Activated B cell treated with CpG ODN at 0.5 μM for 24 hours (primary cell): ENCODE measurements around the gene COL11A1. TPM values are rescaled to one million over a fixed set of nuclear protein-coding genes. Genes with fewer than 3 reads are reported as not detected.

Source experiments
- ATAC-seq: fragments of 200-7000 bp; cut with Tn5 transposase; one replicate; pipeline ENCODE4 v1.10.0; 2021; ENCODE audit warnings: low read depth, mild to moderate bottlenecking, moderate library complexity
- CTCF ChIA-PET: fragments of 350-600 bp; sonication (Branson Sonifier 250); formaldehyde crosslinking; loops from one replicate; lab custom pipeline; 2021; ENCODE audit warnings: antibody characterized with exemption; lab: Charles Lee
- POLR2A ChIA-PET: fragments of 350-600 bp; sonication (Branson Sonifier 250); formaldehyde crosslinking; loops from one replicate; lab custom pipeline; 2021; ENCODE audit warnings: antibody characterized with exemption; lab: Charles Lee
- DNase-seq: peaks from one replicate; pipeline ENCODE4 v3.0.0; 2022
- H3K27ac Mint-ChIP-seq: one replicate; pipeline ENCODE4 v1.8.0; 2020; ENCODE audit warnings: mixed read lengths
- H3K27me3 Mint-ChIP-seq: one replicate; pipeline ENCODE4 v1.8.0; 2021; ENCODE audit warnings: mixed read lengths
- H3K36me3 Mint-ChIP-seq: one replicate; pipeline ENCODE4 v1.8.0; 2021; ENCODE audit warnings: low read depth, mixed read lengths
- H3K4me1 Mint-ChIP-seq: one replicate; pipeline ENCODE4 v1.8.0; 2021; ENCODE audit warnings: mixed read lengths
- H3K4me3 Mint-ChIP-seq: one replicate; pipeline ENCODE4 v1.8.0; 2020; ENCODE audit warnings: mild to moderate bottlenecking, mixed read lengths
- H3K9me3 Mint-ChIP-seq: one replicate; pipeline ENCODE4 v1.8.0; 2020; ENCODE audit warnings: mixed read lengths
- intact Hi-C: fragments of 100-400 bp; cut with micrococcal nuclease; formaldehyde crosslinking; loops from one replicate; pipeline ENCODE4 v1.15.1; 2024
- total RNA-seq: library from RNA; stranded (reverse); gene quantifications from 2 replicates; pipeline ENCODE4 v1.2.3, GENCODE V29; 2022
- TF ChIP-seq, protein P1 (sequence below): fragments of 200-600 bp; IDR thresholded peaks from one replicate; pipeline ENCODE4 v1.8.0; 2022; ENCODE audit warnings: antibody characterized with exemption, mild to moderate bottlenecking

COL11A1 gene
- total RNA-seq, 1 donor from 2014 or later, result not detected

GRCh38 chr1:102978874-102979273 is 129.4 kb downstream of the COL11A1 start:
- intact Hi-C loops, result loop anchor here (10.0 kb wide), 1 partner anchor 536 kb away; no protein-coding TSS in a partner anchor
- TF ChIP-seq, protein P1, sequence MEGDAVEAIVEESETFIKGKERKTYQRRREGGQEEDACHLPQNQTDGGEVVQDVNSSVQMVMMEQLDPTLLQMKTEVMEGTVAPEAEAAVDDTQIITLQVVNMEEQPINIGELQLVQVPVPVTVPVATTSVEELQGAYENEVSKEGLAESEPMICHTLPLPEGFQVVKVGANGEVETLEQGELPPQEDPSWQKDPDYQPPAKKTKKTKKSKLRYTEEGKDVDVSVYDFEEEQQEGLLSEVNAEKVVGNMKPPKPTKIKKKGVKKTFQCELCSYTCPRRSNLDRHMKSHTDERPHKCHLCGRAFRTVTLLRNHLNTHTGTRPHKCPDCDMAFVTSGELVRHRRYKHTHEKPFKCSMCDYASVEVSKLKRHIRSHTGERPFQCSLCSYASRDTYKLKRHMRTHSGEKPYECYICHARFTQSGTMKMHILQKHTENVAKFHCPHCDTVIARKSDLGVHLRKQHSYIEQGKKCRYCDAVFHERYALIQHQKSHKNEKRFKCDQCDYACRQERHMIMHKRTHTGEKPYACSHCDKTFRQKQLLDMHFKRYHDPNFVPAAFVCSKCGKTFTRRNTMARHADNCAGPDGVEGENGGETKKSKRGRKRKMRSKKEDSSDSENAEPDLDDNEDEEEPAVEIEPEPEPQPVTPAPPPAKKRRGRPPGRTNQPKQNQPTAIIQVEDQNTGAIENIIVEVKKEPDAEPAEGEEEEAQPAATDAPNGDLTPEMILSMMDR, result no peak
- H3K27me3 Mint-ChIP-seq, result no peaks in the 10 kb centered on the region

DNA sequence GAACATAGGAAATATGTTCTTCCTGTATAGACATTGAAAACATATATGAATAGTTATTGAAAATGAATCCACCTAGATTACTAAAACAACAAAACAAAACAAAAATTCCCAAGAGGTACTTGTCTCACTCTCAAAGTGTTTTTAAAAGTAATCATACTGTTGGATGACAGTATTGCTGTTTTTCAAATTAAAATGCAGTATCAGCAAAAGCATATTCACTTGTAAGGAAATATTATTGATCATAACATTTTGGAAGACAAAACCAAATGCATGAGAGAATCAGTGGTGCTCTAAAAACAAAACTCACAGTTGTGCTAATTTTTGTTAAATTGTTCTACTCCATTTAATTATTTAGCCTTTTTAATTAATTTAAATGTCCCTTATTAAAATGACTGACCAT is 131.0 kb downstream of the COL11A1 start:
- no peaks in the 10 kb centered on the region for H3K9me3 Mint-ChIP-seq
- no peak for DNase-seq
- intact Hi-C loops, result loop anchor here (10.0 kb wide), 1 partner anchor 538 kb away; no protein-coding TSS in a partner anchor
- TF ChIP-seq, protein P1, result no peak
- no peaks in the 10 kb centered on the region for H3K36me3 Mint-ChIP-seq
- no peak for ATAC-seq
- CTCF ChIA-PET, result no interaction called here
- H3K4me3 Mint-ChIP-seq, result no peak overlapping the region
- POLR2A ChIA-PET, result no interaction called here
- no peaks in the 10 kb centered on the region for H3K27me3 Mint-ChIP-seq
- H3K27ac Mint-ChIP-seq, result no peak overlapping the region
- no peaks in the 10 kb centered on the region for H3K4me1 Mint-ChIP-seq

More at GRCh38 chr1:102978874-102979273, 129.4 kb downstream of the COL11A1 start:
- ATAC-seq (no peak), DNase-seq (no peak)
- Mint-ChIP-seq H3K4me1 (no peaks in the 10 kb centered on the region), H3K9me3 (no peaks in the 10 kb centered on the region), H3K4me3 (no peak overlapping the region), H3K36me3 (no peaks in the 10 kb centered on the region), H3K27ac (no peak overlapping the region)
- POLR2A ChIA-PET, result no interaction called here
- CTCF ChIA-PET, result no interaction called here

GRCh38 chr1:102970496-102971078 is 137.7 kb downstream of the COL11A1 start:
- DNase-seq, result no peak
- H3K36me3 Mint-ChIP-seq, result no peaks in the 10 kb centered on the region
- H3K4me1 Mint-ChIP-seq, result no peaks in the 10 kb centered on the region
- no peaks in the 10 kb centered on the region for H3K27me3 Mint-ChIP-seq
- H3K4me3 Mint-ChIP-seq, result no peak overlapping the region
- CTCF ChIA-PET, result interaction anchor here (1.0 to 1.2 kb wide), 2 partner anchors 15 to 1464 kb away, joined by 3 to 6 read pairs; no protein-coding TSS in a partner anchor
- intact Hi-C loops, result loop anchor here (5.0 to 10.0 kb wide), 2 partner anchors 544 to 1448 kb away; no protein-coding TSS in a partner anchor
- no peak for ATAC-seq
- H3K27ac Mint-ChIP-seq, result no peak overlapping the region
- POLR2A ChIA-PET, result no interaction called here
- H3K9me3 Mint-ChIP-seq, result no peaks in the 10 kb centered on the region
- TF ChIP-seq, protein P1, result no peak

GRCh38 chr1:102967786-102968185 is 140.5 kb downstream of the COL11A1 start:
- Mint-ChIP-seq H3K27me3 (no peaks in the 10 kb centered on the region), H3K9me3 (no peaks in the 10 kb centered on the region), H3K27ac (no peak overlapping the region), H3K36me3 (no peaks in the 10 kb centered on the region), H3K4me3 (no peak overlapping the region), H3K4me1 (no peaks in the 10 kb centered on the region)
- no peak for DNase-seq
- ChIA-PET CTCF (no interaction called here), POLR2A (no interaction called here)
- TF ChIP-seq, protein P1, result no peak
- no peak for ATAC-seq
- intact Hi-C loops, result no loop called here

DNA sequence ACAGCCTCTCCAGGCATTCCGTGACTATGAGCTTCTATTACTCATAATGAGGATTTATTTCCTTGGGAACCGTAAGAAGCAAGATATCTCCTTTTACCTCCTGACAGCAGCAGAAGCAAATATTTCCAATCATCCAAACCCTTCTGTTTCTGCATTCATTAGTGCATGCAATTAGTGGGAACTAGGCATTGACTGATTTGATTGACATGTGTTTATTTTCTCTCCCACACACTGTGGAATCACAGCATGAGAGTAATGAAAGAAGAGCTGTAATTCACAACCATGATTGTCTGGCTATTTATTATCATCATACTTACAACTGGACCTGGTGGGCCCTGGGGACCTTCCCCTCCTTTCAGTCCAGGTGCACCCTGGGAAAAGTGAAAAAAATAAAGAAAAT is 146.8 kb downstream of the COL11A1 start:
- Mint-ChIP-seq H3K36me3 (no peaks in the 10 kb centered on the region), H3K4me3 (no peak overlapping the region), H3K27ac (no peak overlapping the region), H3K4me1 (no peaks in the 10 kb centered on the region), H3K27me3 (no peaks in the 10 kb centered on the region), H3K9me3 (no peaks in the 10 kb centered on the region)
- TF ChIP-seq, protein P1, result no peak
- DNase-seq, result no peak
- CTCF ChIA-PET, result no interaction called here
- intact Hi-C loops, result no loop called here
- ATAC-seq, result no peak
- POLR2A ChIA-PET, result no interaction called here
